Activated gamma-delta T cell (primary cell): ENCODE data around the gene KEL.

ENCODE experiments used
- DNase-seq: peaks from one replicate; lab custom pipeline; 2025; lab: John Stamatoyannopoulos, UW

KEL gene

DNA sequence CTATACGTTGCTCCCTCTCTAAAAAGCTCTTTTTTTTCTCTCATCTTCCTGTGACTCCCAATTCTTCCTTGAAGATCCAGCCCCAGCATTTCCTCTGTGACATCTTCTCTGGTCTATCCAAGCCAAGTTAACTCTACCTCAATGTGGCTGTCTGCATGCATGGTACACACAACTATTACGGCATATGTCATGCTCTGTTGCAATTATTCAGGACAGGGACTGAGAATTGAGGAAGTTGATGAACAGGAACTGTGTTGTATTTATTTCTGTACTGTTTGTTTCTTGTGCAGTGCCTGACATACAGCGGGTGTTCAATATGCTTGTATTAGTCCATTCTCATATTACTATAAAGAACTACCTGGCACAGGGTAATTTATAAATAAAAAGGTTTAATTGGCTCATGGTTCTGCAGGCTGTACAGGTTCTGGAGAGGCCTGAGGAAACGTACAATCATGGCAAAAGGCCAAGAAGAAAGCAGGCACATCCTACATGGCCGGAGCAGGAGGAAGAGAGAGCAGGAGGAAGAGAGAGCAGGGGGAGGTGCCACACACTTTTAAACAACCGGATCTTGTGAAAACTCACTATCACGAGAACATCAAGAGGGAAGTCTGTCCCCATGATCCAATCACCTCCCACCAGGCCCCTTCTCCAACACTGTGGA is 34.9 kb downstream of the KEL start:
- no peak for DNase-seq

DNA sequence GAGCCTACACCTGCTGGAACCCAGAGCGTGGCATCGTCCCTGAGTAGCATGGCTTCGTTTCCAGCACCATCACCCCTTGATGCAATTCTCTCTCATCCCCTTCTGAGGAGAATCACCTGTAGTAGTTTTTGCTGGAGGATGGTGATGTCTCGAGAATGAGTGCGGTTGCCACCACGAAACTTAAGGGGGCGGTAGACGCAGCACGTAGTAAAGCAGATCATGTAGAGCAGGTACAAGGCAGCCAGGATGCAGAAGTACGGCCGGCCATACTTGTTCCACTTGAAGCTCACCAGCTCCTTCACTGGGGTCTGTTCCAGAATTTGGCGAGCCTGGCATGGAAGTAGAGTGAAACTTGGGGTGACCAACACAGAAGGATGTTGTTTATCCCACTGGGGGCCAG is 36.8 kb downstream of the KEL start:
- no peak for DNase-seq

DNA sequence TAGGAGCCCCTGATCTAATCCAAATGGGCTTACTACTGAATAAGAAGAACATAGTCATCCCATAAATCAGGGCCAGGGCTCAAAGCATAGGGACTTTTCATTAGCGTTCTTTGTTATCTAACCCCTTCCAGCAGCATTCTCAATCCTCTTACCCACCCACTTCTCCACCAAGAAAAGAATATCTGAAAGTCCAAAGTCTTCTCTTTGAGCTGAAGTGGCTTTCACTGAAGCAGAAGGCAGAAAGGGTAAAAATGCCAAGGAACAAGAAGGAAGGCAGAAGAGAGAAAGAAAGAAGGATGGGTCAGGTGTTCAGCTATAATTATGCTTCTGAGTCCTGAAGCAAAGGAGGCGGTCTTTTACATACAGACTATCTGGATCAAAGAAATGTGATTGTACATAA is 38.8 kb downstream of the KEL start:
- DNase-seq: no peak

DNA sequence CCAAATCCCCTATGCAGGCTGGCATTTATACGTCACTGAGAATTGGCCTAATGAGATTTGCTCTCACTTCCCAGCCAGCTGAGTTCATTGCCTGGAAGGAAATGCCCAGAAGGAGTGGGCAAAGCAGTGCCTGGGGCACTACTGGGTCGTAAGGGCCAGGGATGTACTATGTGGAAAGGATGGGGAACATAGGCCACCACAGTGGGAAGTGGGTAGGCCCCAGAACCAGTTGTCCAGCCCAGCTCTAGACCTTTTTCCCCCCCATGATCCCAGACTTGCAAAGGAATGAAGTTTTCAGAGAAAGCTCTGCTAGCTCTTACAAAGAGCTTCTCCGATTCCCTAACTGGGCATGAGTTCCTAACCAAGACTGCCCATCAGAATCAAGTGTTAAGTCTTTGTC is 42.5 kb downstream of the KEL start:
- no peak for DNase-seq

DNA sequence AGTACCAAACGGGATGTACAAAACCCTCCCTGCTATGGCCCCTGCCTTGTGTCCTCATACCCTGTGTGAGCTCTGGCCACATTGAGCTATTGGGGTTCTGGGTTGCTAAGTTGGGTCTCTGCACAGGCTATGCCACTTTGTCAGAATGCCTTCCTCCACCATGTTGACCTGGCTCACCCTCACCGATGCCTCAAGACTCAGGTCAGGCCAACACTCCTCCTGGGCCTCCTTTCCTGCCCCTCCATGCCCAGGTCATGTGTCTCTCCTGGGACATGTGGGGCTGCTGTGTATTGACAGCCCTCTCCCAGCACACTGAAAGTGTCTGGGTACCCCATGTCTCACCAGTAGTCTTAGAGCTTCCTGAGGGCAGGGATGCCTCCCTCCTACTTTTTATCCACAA is 43.3 kb downstream of the KEL start:
- DNase-seq: no peak

DNA sequence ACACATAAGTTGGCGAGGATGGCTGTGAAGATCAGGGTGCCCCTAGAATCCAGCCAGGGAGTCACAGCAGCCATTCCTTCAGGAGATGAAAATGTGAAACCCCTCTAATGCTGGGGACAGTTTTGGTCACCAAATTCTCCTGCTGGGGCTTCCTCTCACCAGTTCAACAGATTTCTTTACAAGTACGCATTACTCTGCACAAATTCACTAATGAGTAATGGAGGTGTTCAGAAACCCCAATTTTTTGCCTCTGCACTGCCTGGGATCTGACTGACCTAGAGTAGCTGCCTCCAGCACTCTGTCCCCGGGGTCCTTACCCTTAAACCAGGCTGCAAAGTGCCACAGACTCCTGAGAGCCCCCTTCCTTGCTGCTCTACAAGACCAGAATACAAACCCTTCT is 44.7 kb downstream of the KEL start:
- DNase-seq: no peak

DNA sequence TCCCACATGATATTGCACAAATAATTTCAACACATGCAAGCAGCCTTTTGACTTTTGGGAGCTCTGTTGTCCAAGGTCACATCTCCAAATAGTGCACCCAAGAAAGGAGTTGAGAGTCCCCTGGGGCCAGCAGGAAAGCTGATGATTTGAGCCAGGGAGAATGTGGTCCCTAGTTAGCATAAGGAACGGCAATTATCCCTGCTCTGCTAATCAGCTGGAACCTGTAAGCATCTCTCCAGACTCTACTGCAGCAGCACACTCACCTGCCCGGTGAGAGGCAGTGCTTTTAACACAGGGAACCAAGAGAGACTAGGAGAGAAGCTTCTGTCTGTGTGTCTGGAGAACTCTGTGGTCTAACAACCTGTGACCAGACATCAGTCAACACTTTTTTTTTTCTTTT is 45.7 kb downstream of the KEL start:
- no peak for DNase-seq

DNA sequence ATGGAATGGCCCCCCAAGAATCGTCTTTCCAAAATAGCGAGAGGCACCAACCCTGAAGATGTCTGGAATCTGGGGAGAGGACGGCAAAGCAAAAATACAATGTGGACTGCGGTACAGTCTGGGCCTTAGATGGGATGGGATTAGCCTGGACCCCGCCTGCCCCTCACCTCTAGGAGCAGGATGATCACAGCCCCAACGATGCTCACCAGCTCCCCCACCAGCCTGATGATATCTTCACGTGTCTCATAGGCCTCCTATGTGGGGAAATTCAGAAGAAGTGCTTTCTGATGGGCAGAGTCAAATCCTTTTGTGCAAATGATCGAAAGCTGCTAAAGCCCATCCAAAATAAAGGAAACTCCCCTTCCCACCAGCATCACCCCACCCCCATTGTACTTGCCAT is 46.8 kb downstream of the KEL start:
- DNase-seq: no peak

DNA sequence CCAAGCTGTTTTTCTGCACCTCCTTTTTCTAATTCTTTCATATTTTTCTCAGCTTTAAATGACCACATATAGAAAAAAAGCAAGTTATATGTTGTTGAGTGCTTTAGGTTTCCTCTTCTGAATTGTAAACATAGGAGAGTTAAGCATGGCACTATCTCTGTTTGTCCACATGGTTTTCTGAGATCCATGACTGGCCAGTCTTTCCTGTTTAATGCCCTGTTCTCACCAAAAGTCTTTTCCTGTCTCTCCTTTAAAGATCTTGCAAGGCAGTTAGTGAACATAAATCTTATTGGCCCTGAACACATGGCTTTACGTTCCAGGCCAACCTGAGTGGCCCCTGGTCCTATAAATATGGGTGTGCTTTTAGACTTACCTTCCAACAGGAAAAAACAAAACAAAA is 48.0 kb downstream of the KEL start:
- no peak for DNase-seq

DNA sequence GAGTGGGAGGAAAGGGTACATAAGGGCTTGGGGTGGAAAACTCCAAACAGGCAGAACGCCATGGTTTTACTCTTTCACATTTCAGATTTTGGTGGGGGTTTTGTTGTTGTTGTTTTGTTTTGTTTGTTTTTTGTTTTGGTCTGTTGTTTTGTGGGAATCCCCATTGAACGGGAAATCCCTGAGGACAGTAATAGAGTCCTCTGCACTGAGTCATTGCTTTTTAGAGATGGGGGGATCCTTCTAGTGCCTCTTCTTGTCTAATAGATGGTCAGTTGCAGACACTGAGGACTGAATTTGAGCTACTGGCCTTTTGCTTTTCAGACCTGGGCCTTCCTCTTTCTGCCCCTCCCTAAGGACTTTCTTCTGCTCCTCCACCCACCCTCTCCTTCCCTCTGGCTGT is 48.6 kb downstream of the KEL start:
- no peak for DNase-seq

DNA sequence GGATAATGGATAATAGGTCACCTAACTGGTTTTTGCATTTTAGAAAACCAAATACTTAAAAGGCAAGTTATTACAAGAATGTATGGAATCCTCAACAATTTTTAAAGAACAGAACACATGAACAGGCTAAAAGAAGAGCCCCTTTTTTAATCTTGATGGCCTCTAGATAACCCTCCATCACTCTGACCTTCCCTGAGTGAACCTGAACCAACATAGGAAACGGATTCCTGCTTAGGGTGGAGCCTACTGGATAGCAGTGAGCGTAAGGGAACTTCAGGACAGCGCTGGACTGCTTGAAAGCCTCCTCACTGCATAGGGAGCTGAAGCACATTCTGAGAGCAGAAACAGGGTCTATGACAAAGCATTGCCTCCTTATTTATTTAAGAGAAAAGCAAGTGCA is 49.1 kb downstream of the KEL start:
- DNase-seq: no peak

DNA sequence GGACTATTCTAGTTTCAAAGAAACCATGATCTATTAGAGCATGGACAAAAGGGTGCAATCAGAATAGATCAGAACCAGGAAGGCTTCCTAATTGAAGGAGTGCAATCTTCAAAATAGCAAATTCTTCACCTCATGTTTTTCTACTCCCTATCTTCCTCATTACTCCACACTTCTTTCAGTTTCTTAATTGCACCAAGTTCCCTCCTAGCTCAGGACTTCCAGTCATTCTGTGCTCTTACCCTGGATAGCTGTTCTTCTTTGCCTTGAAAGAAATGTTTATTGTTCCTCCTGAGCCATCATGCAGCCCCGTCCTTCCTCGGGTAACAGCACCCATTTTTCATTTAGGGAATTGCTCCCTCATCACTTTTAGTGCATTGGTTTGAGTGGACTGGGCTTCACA is 51.7 kb downstream of the KEL start:
- no peak for DNase-seq

DNA sequence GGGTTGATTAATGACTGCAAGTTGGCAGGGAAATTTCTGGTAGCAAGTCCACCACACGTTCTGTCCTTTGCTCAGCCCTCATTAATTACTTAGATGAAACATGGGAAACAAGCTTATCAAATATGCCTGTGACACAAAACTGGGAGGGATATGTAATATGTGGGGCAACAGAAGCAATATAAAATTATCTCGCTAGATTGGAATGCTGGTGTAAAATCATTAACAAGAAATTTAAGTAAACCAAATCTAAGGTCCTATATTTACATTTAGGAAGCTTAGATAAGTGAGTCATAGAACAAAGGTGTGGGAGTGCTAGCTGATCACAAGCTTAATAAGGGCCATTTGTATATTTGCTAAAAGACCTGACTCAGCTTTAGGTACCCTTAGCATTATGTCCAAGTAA is 52.1 kb downstream of the KEL start:
- DNase-seq: no peak

DNA sequence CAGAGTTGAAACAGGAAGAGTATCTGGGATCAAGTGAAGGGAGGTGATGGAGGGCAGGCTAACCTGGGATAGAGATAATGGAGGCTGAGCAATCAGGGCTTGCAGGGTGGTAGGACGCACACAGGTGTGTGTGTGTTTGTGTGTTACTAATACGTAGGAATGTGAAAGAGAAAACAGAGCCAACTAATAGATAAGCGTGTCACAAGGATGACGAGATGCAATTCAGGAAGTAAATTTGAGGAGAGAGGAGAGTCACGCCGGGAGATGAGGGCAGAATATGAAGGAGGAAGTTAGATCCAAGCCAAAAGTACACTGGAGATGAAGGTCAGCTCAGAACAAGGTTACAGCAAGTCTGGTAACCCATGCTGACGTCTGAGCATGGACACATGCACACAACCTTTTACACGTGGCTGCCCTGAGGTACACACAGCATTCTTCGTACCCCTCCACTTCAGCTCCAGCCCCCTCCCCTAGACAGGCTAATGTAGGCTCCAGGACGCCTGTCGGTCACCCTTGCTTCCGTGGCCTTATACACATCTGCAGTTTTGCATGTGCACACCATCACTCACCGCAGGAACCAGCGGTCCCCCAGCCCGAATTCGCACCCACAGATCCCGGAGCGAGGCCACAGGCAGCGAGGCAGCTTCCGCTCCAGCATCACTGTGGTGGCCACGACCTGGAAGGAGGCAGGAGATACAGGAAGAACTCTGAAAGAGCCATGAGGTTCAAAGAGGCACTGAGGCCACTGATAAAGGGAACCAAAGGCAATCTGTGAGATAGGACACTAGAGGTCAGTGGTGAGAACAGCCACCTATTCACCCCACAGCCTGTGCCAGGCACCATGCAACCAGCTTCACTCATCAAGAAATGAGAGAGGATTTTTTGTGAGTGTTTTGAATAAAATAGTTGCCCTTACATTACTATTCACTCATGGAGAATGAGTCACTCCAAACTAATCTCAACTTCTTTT is 53.0 kb downstream of the KEL start:
- no peak for DNase-seq

DNA sequence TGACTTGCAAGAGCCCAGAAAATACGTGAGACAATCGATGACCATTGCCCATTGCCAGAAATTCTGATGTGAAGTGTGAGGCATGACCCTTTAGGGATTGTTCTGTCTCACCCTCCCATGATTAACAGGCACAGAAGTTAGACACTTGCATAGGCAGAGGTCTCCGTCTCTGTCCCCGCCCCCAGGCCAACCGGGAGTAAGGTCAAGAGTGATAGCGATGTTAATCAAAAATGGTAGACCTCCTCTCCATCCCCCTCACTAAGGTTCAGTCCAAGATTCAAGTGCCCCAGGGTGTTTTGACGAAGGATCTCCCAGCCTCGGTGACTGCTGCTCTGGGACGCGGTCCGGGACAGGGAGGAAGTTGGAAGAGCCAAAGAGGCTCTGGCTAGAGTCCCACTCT is 53.9 kb downstream of the KEL start:
- DNase-seq: no peak

DNA sequence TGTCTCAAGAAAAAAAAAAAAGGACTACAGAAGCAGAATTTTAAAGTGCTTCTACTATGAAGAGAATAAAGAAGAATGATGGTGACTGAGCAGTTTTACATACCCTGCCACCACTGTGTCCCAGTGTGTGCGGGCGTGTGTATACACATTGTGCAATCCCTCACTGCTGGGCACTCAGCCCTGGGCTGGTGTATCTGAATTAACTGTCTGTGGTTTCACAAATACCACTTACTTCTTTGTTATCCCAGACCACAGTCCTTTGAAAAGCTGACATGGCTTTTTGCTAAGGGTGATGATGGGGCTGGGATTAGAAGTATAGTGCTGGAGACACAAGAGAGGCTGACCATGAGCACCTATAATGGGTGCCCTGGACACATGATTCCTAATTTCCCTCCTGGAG is 55.5 kb downstream of the KEL start:
- DNase-seq: no peak

DNA sequence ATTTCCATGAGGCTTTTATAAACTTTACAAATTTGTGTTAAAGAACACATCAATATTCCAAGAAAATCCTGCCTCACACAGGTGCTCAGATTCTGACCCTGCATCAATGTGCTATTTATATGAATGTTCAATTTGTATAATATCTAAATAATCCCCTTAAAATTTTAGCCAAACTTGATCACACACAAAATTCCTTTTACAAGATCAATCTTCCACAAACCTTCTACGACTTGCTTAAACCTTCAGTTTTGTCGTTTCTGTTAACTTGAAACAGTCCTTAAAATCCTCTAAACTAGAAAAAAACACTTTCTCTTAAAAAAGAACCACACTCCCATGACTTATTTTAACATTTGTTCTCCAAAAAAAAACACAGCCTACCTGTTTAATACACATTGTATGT is 56.4 kb downstream of the KEL start:
- no peak for DNase-seq

DNA sequence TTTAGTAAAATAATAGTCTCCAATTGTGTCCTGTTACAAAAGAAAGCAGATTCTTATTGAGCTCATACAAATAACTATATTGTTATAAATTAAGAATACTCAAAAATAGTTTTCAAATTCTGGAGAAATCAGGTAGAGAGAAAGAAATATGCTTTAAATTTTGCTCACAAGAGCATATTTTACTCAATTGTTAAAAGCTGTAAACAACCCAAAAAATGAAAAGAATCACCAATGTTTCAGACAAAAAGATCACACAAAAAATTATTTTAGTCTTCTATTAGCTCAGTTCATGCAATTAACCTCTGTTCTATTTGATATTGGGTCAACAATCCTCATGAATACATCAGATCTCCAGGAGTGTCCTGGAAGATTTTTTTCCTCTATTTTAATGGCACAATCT is 58.0 kb downstream of the KEL start:
- DNase-seq: no peak

DNA sequence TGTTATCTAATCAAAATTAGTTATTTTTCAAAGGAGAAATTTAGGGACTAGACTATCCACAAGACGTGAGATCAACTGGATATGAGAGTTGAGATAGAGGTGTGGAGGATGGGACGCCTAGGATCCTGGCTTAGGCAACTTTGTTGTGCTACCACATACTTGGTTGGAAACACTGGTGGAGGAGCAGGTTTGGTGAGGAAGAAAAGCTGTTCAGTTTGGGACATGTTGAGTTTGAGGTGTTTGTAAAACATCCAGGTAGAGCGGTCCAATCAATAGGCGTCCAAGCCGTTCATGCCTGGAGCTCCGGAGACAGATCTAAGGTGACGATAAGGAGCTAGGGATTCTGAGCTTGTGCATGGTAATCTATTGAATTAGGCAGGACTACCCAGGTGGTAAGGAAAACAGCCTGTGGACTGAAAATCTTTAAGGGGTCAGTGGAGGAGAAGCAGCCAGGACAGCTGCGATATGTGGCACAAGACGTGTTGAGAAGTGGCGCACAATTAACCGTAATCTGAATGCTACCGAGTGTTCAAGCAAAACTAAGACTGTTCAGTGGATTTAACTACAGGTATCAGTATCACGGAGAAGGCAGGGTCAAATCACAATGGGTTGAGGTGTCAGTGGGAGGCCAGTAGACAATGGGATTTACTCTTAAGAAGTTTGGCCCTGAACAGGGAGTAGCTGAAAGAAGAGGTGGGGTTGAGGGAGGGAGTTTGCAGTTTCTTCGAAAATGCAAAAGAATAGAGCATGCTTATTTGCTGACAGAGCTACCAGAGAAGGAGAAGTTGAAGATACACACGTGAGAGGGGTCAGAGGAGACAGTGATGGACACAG is 60.5 kb downstream of the KEL start:
- no peak for DNase-seq

DNA sequence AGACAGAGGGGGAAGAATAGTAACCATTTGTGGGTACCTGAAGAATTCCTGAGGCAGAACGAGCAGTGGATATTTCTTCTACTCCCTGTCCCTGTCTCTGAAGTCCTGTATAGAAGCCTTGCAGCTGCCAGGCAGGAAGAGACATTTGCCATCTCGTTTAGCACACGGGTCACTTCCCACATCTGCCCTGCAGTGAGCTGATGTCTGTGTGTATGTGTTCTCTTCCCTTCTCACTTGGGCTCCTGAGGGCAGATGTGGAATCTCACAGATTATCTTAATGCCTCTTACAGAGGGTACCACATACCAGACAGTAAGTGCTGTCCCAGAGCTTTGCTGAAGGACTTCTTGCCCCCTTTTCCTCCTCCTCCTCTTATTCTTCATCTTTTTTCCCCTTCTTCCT is 62.5 kb downstream of the KEL start:
- no peak for DNase-seq

DNA sequence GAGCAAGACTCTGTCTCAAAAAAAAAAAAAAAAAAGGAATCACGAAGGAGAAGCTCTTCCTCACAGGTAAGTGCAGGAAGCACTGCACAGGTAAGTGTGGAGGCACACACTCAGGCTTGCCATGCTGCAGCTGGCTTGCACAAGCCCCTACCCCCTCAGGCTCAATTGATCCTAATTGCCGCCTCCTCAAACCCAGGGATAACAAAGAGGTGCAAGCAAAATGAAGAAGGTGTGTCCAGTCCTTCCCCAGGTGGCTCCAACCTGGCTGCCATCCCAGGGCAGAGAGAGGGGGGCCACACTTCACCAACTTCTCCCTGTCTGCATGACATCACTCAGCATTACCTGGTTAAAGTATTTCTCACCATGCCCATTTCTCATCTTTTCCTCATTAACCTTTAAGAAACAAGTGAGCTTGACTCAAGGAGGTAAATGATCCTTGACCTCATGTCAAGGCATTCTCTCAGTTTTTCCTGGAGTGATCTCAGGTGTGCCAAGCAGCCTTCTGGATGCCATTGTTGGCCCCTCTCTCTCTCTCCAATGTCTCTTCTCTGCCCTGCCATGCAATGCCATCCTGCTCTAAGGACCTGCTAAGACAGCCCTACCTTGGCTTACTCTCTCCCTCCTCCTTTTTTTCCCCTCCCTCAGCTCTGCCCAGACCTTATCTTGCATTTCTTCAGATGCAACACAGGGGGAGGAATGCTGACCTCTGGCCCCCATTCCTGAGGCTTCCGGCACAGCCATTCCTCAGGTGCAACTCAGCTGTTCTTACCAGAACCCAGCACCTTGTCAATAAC is 63.6 kb downstream of the KEL start:
- DNase-seq: no peak

DNA sequence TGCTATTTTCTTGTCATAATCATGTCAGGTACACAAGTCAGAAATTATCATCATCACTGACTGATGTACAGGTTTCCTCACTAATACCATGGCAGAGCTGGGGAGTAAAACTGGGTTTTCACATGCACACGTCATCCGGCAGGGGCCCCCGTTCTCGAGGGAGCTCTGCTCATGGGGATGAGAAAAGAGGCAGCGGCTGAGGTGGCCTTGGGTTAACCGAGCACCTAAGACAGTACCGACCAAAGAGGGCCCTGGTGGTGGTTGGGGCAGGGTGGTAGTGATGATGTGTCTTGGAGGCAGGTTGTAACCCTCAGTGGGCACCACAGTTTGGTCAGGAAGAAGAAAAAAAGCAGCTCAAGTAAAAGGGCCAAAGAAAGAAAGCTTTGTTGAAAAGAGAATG is 64.5 kb downstream of the KEL start:
- DNase-seq: no peak
